Measurements from ENCODE around the gene KRT81. TPM values are rescaled to one million over a fixed set of nuclear protein-coding genes. Genes with fewer than 3 reads are reported as not detected.
"Not testable (repeated sequence)": the region's sequence is repeated elsewhere in the genome, so short reads cannot be mapped to it uniquely, and the experiment has no call there.

KRT81 gene
- total and polyA plus RNA-seq, 2 of the 4 experiments (the other 2 are of a cell fraction), result under 0.01 to 0.05 TPM

GRCh38 chr12:52293926-52294325 lies 2.6 kb upstream of the KRT81 start:
- H3K4ac ChIP-seq (ENCODE audit: low read depth, low read length), result no peak overlapping the region
- H3K27ac ChIP-seq (ENCODE audit: insufficient read depth, low read length), result no peak overlapping the region
- H3K9me3 ChIP-seq (ENCODE audit: control insufficient read depth, insufficient read depth, low read length), result 0 out of 2 replicates have a peak, but pooled peaks cover 2% of the 10 kb centered on the region
- no TSS peak for BruUV-seq (replicated peaks)
- H2BK5ac ChIP-seq (ENCODE audit: low read depth, low read length, poor library complexity, severe bottlenecking), result no peak overlapping the region
- no peaks in the 10 kb centered on the region for H3K4me1 ChIP-seq (ENCODE audit: control insufficient read depth, insufficient read depth, low read length)
- no peak for ATAC-seq (ENCODE audit: low read depth)
- no peak overlapping the region for H2AFZ ChIP-seq (replicated peaks; ENCODE audit: low read length, poor library complexity)
- no peak overlapping the region for H4K8ac ChIP-seq (ENCODE audit: low read depth in 2 of 2, low read length in 2 of 2)
- H2BK120ac ChIP-seq (ENCODE audit: low read depth, low read length), result no peak overlapping the region
- no peak overlapping the region for H2BK20ac ChIP-seq (ENCODE audit: low read depth, low read length)
- no peak overlapping the region for H3K23ac ChIP-seq (ENCODE audit: low read depth, low read length)
- H3K18ac ChIP-seq (ENCODE audit: low read depth, low read length), result no peak overlapping the region
- H4K5ac ChIP-seq (ENCODE audit: low read depth, low read length), result no peak overlapping the region
- no CpG with 5 or more reads among the region's 1 CpG for WGBS, 2 experiments (ENCODE audit: extremely low coverage in 2 of 2, insufficient read length in 1 of 2)
- intact Hi-C loops (cut with micrococcal nuclease) (no loop called here), in situ Hi-C loops (cut with MboI; ENCODE audit: low sequenced_read_pairs) (no loop called here), dilution Hi-C loops (cut with HindIII; ENCODE audit: low sequenced_read_pairs, unreplicated experiment) (no loop called here)
- no peak overlapping the region for H4K91ac ChIP-seq (ENCODE audit: insufficient read depth, low read depth, low read length)
- no peak overlapping the region for H2AK9ac ChIP-seq (replicated peaks; ENCODE audit: low read depth, low read length, poor library complexity)
- H2AK5ac ChIP-seq (ENCODE audit: low read depth, low read length), result no peak overlapping the region
- no peaks in the 10 kb centered on the region for H3K79me1 ChIP-seq (ENCODE audit: low read depth in 1 of 2, low read length in 2 of 2)
- no peak overlapping the region for H3K4me3 ChIP-seq (ENCODE audit: insufficient read depth, low read depth, low read length)
- no peak for DNase-seq
- no peak overlapping the region for H3K14ac ChIP-seq (replicated peaks; ENCODE audit: low read depth, low read length)
- H3K4me2 ChIP-seq (ENCODE audit: low read depth, low read length), result no peak overlapping the region
- no peak overlapping the region for H2BK15ac ChIP-seq (ENCODE audit: low read depth, low read length)
- ChIA-PET CTCF (interaction anchor here (0.6 to 2.0 kb wide), 2 partner anchors 15 to 16 kb away, joined by 3 to 9 read pairs; no protein-coding TSS in a partner anchor), POLR2A (ENCODE audit: unreplicated experiment) (no interaction called here)
- H3K36me3 ChIP-seq (ENCODE audit: control insufficient read depth, insufficient read depth, low read length), result no peaks in the 10 kb centered on the region
- peaks cover 42% of the 10 kb centered on the region for H3K27me3 ChIP-seq (ENCODE audit: control insufficient read depth, insufficient read depth, low read length)
- no peak overlapping the region for H3K9ac ChIP-seq (ENCODE audit: low read depth, low read length)
- TF ChIP-seq MAZ (IDR thresholded peaks at IDR 0.05; ENCODE audit: borderline replicate concordance, low read depth, low read length) (no peak), FOS (IDR thresholded peaks at IDR 0.05; ENCODE audit: low read depth, low read length) (no peak), USF2 (IDR thresholded peaks at IDR 0.05; ENCODE audit: low read depth, low read length) (no peak), RFX5 (IDR thresholded peaks at IDR 0.05; ENCODE audit: low read depth, low read length) (no peak)
- no peak overlapping the region for H3K56ac ChIP-seq (ENCODE audit: extremely low read depth, insufficient read depth, low read length)
- no peaks in the 10 kb centered on the region for H3K9me1 ChIP-seq (ENCODE audit: insufficient read depth, low read length)
- no peaks in the 10 kb centered on the region for H4K20me1 ChIP-seq (ENCODE audit: insufficient read depth, low read length)

- H2BK20ac ChIP-seq (ENCODE audit: low read depth, low read length); in situ Hi-C loops (cut with MboI; ENCODE audit: low sequenced_read_pairs); BruUV-seq (replicated peaks); H3K14ac ChIP-seq (replicated peaks; ENCODE audit: low read depth, low read length); ATAC-seq (ENCODE audit: low read depth); H2BK120ac ChIP-seq (ENCODE audit: low read depth, low read length); H2AFZ ChIP-seq (replicated peaks; ENCODE audit: low read length, poor library complexity); H3K9me1 ChIP-seq (ENCODE audit: insufficient read depth, low read length); dilution Hi-C loops (cut with HindIII; ENCODE audit: low sequenced_read_pairs, unreplicated experiment); H3K4me1 ChIP-seq (ENCODE audit: control insufficient read depth, insufficient read depth, low read length); H3K27ac ChIP-seq (ENCODE audit: insufficient read depth, low read length); H3K9ac ChIP-seq (ENCODE audit: low read depth, low read length); H2AK5ac ChIP-seq (ENCODE audit: low read depth, low read length); H3K18ac ChIP-seq (ENCODE audit: low read depth, low read length); H3K36me3 ChIP-seq (ENCODE audit: control insufficient read depth, insufficient read depth, low read length); H3K9me3 ChIP-seq (ENCODE audit: control insufficient read depth, insufficient read depth, low read length); H4K5ac ChIP-seq (ENCODE audit: low read depth, low read length); H3K23ac ChIP-seq (ENCODE audit: low read depth, low read length); H4K91ac ChIP-seq (ENCODE audit: insufficient read depth, low read depth, low read length); H2AK9ac ChIP-seq (replicated peaks; ENCODE audit: low read depth, low read length, poor library complexity); H2BK5ac ChIP-seq (ENCODE audit: low read depth, low read length, poor library complexity, severe bottlenecking); H4K20me1 ChIP-seq (ENCODE audit: insufficient read depth, low read length); POLR2A ChIA-PET (ENCODE audit: unreplicated experiment); CTCF ChIA-PET; H3K4me2 ChIP-seq (ENCODE audit: low read depth, low read length); H3K56ac ChIP-seq (ENCODE audit: extremely low read depth, insufficient read depth, low read length); H3K79me1 ChIP-seq (ENCODE audit: low read depth in 1 of 2, low read length in 2 of 2); H3K4ac ChIP-seq (ENCODE audit: low read depth, low read length); H4K8ac ChIP-seq (ENCODE audit: low read depth in 2 of 2, low read length in 2 of 2); DNase-seq; intact Hi-C loops (cut with micrococcal nuclease); H3K4me3 ChIP-seq (ENCODE audit: insufficient read depth, low read depth, low read length); H2BK15ac ChIP-seq (ENCODE audit: low read depth, low read length): not testable (repeated sequence)
- H3K27me3 ChIP-seq (ENCODE audit: control insufficient read depth, insufficient read depth, low read length), result peaks cover 21% of the 10 kb centered on the region
- no CpG with 5 or more reads among the region's 5 CpGs for WGBS, 2 experiments (ENCODE audit: extremely low coverage in 2 of 2, insufficient read length in 1 of 2)
These were observed 725 bp downstream of the KRT81 start for GRCh38 chr12:52290483-52291134.

Measured in IMR-90 (cell line).